ENCODE data around the gene IRF5.

DNA sequence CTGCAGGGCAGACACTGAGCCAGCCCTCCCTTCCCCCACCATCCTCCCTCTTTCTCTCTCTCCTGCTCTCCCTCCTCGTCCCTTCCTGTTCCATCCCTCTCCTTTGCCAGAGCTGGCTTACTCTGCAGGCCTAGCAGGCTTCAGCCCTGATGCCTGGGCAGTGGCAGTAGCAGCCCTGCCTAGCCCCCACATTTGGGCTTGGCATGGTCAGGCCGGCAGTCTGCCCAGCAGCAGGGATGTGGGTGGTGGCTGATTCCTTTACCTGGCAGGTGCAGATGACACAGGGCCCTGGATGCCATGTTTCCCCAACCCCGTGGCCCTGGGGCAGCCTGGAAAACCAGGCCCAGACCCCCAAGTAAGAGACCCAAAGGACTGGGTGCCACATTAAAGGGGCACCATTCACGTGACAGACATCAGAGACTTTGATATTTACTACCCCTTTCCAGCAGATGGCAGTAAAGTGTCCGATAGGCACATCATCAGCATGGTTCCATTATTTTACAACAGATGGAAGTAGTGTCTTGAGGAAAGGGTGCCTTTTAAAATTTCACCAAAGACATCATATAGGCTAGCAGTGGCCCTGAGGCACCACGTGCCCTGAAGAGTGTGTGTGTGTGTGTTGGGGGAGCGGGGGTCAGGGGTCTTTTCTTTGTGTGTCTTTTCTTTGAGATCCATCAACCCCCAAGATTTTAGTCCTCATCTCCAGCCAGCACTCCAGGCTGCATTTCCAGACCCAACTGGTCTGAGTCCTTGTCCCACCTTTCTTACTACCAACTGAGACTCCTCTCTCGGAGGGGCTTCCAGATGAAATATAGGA, 33.1 kb upstream of the IRF5 start:
- TF ChIP-seq, protein P1, sequence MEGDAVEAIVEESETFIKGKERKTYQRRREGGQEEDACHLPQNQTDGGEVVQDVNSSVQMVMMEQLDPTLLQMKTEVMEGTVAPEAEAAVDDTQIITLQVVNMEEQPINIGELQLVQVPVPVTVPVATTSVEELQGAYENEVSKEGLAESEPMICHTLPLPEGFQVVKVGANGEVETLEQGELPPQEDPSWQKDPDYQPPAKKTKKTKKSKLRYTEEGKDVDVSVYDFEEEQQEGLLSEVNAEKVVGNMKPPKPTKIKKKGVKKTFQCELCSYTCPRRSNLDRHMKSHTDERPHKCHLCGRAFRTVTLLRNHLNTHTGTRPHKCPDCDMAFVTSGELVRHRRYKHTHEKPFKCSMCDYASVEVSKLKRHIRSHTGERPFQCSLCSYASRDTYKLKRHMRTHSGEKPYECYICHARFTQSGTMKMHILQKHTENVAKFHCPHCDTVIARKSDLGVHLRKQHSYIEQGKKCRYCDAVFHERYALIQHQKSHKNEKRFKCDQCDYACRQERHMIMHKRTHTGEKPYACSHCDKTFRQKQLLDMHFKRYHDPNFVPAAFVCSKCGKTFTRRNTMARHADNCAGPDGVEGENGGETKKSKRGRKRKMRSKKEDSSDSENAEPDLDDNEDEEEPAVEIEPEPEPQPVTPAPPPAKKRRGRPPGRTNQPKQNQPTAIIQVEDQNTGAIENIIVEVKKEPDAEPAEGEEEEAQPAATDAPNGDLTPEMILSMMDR (IDR thresholded peaks at IDR 0.05 in 2 of 3, conservative IDR thresholded peaks at IDR 0.05 in 1 of 3; ENCODE audit: control insufficient read depth in 2 of 3, extremely low read depth in 1 of 3, insufficient read depth in 1 of 3, low read depth in 3 of 3, low read length in 3 of 3), result peak; percentile 59 to 78 (median 71)
- TF ChIP-seq MTA2 (IDR thresholded peaks at IDR 0.05; ENCODE audit: low read depth), result no peak
- no peak for TF ChIP-seq CBX5 (IDR thresholded peaks at IDR 0.05; ENCODE audit: low read depth)
- no peak for TF ChIP-seq CBFB (IDR thresholded peaks at IDR 0.05; ENCODE audit: low read depth)
- no peak for TF ChIP-seq MAX (IDR thresholded peaks at IDR 0.05; ENCODE audit: low read depth, low read length)
- peak; percentile 93 to 95 for TF ChIP-seq BHLHE40 (IDR thresholded peaks at IDR 0.05; ENCODE audit: borderline replicate concordance in 1 of 2, low read depth in 2 of 2, low read length in 1 of 2)
- TF ChIP-seq RBBP5 (conservative IDR thresholded peaks at IDR 0.05), result no peak
- TF ChIP-seq CHD1 (IDR thresholded peaks at IDR 0.05; ENCODE audit: low read depth, low read length), result no peak
- TF ChIP-seq PAX5 (IDR thresholded peaks at IDR 0.05; ENCODE audit: borderline replicate concordance, low read depth, low read length), result no peak
- no peak for TF ChIP-seq USF1 (IDR thresholded peaks at IDR 0.05; ENCODE audit: borderline replicate concordance, extremely low read length, insufficient read depth, low read depth, low read length)
